Panc1 (cell line): ENCODE results near the gene SCUBE2.

ENCODE experiments used
- POLR2AphosphoS5 ChIP-seq: IDR thresholded peaks from 2 replicates; pipeline ENCODE4 v1.6.1; 2012; ENCODE audit warnings: mild to moderate bottlenecking, low read depth, low read length, moderate library complexity
- SIN3A ChIP-seq: IDR thresholded peaks from 2 replicates; pipeline ENCODE4 v1.6.1; 2012; ENCODE audit warnings: low read depth, mild to moderate bottlenecking, low read length, moderate library complexity, borderline replicate concordance; ENCODE audit not compliant: insufficient read depth
- TCF7L2 ChIP-seq: IDR thresholded peaks from 2 replicates; pipeline ENCODE4 v1.6.1; 2011; ENCODE audit warnings: mild to moderate bottlenecking, low read depth, low read length, inconsistent platforms
- TF ChIP-seq, protein P1 (sequence below): fragments of 450-650 bp; IDR thresholded peaks from 2 replicates; pipeline ENCODE4 v1.5.1; 2017; ENCODE audit warnings: mild to moderate bottlenecking
- TF ChIP-seq, protein P2 (sequence below), 2 experiments: IDR thresholded peaks; 2 replicates each; pipeline ENCODE4 v1.6.1; 2011 to 2012; ENCODE audit warnings: low read depth in 2 of 2, control low read depth in 1 of 2, low read length in 1 of 2, mild to moderate bottlenecking in 1 of 2, moderate library complexity in 1 of 2; ENCODE audit not compliant: insufficient read depth in 1 of 2

DNA sequence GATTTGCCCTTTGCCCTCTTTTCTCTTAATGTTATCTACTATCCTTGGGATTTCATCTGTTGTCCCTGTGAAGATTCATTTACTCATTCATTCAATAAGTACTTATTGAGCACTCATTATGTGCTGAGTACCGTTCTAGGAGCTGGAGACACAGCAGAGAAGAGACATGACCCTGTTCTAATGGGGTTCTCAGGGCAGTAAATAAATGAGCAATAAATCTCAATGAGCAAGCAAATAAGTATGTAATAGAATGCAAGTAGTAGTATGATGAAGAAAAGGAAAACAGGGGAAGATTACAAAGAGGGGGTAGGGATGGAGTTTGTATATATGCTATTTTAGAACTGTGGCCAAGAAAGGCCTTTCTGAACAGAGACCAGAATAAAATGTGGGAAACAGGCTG is 53.4 kb downstream of the SCUBE2 start:
- TF ChIP-seq, protein P1, sequence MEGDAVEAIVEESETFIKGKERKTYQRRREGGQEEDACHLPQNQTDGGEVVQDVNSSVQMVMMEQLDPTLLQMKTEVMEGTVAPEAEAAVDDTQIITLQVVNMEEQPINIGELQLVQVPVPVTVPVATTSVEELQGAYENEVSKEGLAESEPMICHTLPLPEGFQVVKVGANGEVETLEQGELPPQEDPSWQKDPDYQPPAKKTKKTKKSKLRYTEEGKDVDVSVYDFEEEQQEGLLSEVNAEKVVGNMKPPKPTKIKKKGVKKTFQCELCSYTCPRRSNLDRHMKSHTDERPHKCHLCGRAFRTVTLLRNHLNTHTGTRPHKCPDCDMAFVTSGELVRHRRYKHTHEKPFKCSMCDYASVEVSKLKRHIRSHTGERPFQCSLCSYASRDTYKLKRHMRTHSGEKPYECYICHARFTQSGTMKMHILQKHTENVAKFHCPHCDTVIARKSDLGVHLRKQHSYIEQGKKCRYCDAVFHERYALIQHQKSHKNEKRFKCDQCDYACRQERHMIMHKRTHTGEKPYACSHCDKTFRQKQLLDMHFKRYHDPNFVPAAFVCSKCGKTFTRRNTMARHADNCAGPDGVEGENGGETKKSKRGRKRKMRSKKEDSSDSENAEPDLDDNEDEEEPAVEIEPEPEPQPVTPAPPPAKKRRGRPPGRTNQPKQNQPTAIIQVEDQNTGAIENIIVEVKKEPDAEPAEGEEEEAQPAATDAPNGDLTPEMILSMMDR: no peak
- TF ChIP-seq POLR2AphosphoS5 (no peak), TCF7L2 (no peak), SIN3A (no peak)
- TF ChIP-seq, protein P2, sequence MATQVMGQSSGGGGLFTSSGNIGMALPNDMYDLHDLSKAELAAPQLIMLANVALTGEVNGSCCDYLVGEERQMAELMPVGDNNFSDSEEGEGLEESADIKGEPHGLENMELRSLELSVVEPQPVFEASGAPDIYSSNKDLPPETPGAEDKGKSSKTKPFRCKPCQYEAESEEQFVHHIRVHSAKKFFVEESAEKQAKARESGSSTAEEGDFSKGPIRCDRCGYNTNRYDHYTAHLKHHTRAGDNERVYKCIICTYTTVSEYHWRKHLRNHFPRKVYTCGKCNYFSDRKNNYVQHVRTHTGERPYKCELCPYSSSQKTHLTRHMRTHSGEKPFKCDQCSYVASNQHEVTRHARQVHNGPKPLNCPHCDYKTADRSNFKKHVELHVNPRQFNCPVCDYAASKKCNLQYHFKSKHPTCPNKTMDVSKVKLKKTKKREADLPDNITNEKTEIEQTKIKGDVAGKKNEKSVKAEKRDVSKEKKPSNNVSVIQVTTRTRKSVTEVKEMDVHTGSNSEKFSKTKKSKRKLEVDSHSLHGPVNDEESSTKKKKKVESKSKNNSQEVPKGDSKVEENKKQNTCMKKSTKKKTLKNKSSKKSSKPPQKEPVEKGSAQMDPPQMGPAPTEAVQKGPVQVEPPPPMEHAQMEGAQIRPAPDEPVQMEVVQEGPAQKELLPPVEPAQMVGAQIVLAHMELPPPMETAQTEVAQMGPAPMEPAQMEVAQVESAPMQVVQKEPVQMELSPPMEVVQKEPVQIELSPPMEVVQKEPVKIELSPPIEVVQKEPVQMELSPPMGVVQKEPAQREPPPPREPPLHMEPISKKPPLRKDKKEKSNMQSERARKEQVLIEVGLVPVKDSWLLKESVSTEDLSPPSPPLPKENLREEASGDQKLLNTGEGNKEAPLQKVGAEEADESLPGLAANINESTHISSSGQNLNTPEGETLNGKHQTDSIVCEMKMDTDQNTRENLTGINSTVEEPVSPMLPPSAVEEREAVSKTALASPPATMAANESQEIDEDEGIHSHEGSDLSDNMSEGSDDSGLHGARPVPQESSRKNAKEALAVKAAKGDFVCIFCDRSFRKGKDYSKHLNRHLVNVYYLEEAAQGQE (IDR thresholded peaks at IDR 0.05; ENCODE audit: insufficient read depth in 1 of 2, low read depth in 2 of 2, low read length in 1 of 2): no peak
